Tibial nerve (tissue), 4 donors: ENCODE results near the gene ZBTB32. TPM values are rescaled to one million over a fixed set of nuclear protein-coding genes. Genes with fewer than 3 reads are reported as not detected.

Experiments used
- DNase-seq, 2 donors: peaks; one replicate each; pipeline ENCODE4 v3.0.0-alpha.2; 2019; ENCODE audit warnings: low spot score in 2 of 2
- H3K27ac ChIP-seq, 4 donors: fragments of 200-600 bp; sonication (generic) in 3 of 4; one replicate each; pipeline ENCODE4 v1.5.1; 2017 to 2019; ENCODE audit warnings: mild to moderate bottlenecking in 1 of 4
- H3K27me3 ChIP-seq, 2 donors: fragments of 200-600 bp; sonication (generic) in 1 of 2; one replicate each; pipeline versions ENCODE4 v1.5.1 to v1.6.0; 2017 to 2019
- H3K36me3 ChIP-seq, 3 donors: fragments of 200-600 bp; sonication (generic); one replicate each; pipeline ENCODE4 v1.5.1; 2018 to 2019
- H3K4me1 ChIP-seq, 4 donors: fragments of 200-600 bp; sonication (generic) in 3 of 4; one replicate each; pipeline ENCODE4 v1.5.1; 2017 to 2019
- H3K4me3 ChIP-seq, 4 donors: fragments of 200-600 bp; sonication (generic) in 3 of 4; one replicate each; pipeline ENCODE4 v1.5.1; 2017 to 2019; ENCODE audit warnings: mild to moderate bottlenecking in 1 of 4, moderate library complexity in 1 of 4
- H3K9me3 ChIP-seq, 4 donors: fragments of 200-600 bp; sonication (generic) in 3 of 4; one replicate each; pipeline ENCODE4 v1.5.1; 2017 to 2019
- EP300 ChIP-seq, 2 donors: sonication (generic); formaldehyde crosslinking; IDR thresholded peaks; one replicate each; pipeline ENCODE4 v1.6.1; 2017; ENCODE audit warnings: antibody characterized with exemption in 2 of 2, mild to moderate bottlenecking in 1 of 2
- POLR2A ChIP-seq, 2 donors: fragments of 450-650 bp; IDR thresholded peaks; one replicate each; pipeline ENCODE4 v1.6.1; 2017; ENCODE audit warnings: antibody characterized with exemption in 2 of 2, mild to moderate bottlenecking in 2 of 2, moderate library complexity in 2 of 2
- WGBS, 2 donors: methylation state at CpG; one replicate each; pipeline ENCODE4 v1.1.5; 2018; 5-methylcytosine and 5-hydroxymethylcytosine counted together
- total RNA-seq, 4 donors: library from RNA; depleted of rRNA; stranded (reverse); fragments of >200 nt; gene quantifications; one replicate each; pipeline ENCODE4 v1.1.0, GENCODE V29; 2016
- TF ChIP-seq, protein P1 (sequence below), 5 experiments: fragments of 200-600 bp in 3 of 5; fragments of 450-650 bp in 2 of 5; sonication (generic) in 3 of 5; IDR thresholded peaks; one replicate each; pipeline ENCODE4 v1.5.1; 2016 to 2019; ENCODE audit warnings: antibody characterized with exemption in 5 of 5, mild to moderate bottlenecking in 3 of 5, moderate library complexity in 2 of 5

ZBTB32 gene
- total RNA-seq, 4 donors from 2014 or later = not detected

DNA sequence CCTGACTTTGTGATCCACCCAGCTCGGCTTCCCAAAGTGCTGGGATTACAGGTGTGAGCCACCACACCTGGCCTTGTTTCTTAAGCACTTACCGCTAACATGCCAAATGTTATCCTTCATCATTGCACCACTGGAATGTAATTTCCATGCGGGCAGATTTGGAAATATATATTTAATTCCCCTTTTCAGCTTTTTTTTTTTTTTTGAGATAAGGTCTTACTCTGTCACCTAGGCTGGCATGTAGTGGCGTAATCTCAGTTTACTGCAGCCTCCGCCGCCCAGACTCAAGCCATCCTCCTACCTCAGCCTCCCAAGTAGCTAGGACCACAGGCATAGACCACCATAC, 42.4 kb upstream of the ZBTB32 start:
- no peak for DNase-seq
- Histone ChIP-seq H3K9me3 (no peaks in the 10 kb centered on the region), H3K27me3 (no peaks in the 10 kb centered on the region), H3K36me3 (peaks cover 0 to 89% (median 18%) of the 10 kb centered on the region in 3 donors), H3K4me3 (no peak overlapping the region), H3K27ac (no peak overlapping the region), H3K4me1 (no peaks in the 10 kb centered on the region)
- WGBS, 2 donors = 97 to 98% methylated on average over 6 of the region's 6 CpGs
- TF ChIP-seq EP300 (IDR thresholded peaks at IDR 0.05) (no peak), POLR2A (IDR thresholded peaks at IDR 0.05) (no peak)
- TF ChIP-seq, protein P1, sequence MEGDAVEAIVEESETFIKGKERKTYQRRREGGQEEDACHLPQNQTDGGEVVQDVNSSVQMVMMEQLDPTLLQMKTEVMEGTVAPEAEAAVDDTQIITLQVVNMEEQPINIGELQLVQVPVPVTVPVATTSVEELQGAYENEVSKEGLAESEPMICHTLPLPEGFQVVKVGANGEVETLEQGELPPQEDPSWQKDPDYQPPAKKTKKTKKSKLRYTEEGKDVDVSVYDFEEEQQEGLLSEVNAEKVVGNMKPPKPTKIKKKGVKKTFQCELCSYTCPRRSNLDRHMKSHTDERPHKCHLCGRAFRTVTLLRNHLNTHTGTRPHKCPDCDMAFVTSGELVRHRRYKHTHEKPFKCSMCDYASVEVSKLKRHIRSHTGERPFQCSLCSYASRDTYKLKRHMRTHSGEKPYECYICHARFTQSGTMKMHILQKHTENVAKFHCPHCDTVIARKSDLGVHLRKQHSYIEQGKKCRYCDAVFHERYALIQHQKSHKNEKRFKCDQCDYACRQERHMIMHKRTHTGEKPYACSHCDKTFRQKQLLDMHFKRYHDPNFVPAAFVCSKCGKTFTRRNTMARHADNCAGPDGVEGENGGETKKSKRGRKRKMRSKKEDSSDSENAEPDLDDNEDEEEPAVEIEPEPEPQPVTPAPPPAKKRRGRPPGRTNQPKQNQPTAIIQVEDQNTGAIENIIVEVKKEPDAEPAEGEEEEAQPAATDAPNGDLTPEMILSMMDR (IDR thresholded peaks at IDR 0.05) = no peak

- H3K4me3 ChIP-seq = no peak overlapping the region
- WGBS, 2 donors = 63 to 64% methylated on average over 3 of the region's 3 CpGs
Measured at GRCh38 chr19:35663981-35664380, 40.4 kb upstream of the ZBTB32 start.

DNA sequence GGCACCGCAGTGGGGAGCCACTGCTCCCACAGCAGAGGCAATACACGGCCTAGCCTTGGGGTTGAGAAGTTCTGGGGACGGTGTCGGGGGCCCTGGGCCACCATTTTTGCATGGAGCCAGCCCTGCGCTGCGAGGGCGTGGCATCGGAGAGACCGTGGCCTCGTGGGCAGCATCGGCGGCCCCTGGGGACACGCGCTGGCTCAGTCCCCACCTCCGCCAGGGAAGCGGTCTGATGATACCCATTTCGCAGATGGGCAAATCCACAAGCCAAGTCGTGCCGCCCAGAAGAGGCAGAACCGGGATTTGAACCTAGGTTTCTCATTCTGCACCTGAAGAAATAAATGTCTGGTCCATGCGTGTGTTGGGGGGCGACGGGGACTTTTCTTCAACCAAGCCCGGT, 39.2 kb upstream of the ZBTB32 start:
- H3K27me3 ChIP-seq = no peaks in the 10 kb centered on the region
- 95 to 98% methylated on average over 16 to 24 of the region's 24 CpGs for WGBS, 2 donors
- DNase-seq = no peak
- H3K4me1 ChIP-seq = no peaks in the 10 kb centered on the region
- no peak overlapping the region for H3K4me3 ChIP-seq
- H3K36me3 ChIP-seq = peaks cover 0 to 57% (median 0%) of the 10 kb centered on the region in 3 donors
- no peak for TF ChIP-seq EP300 (IDR thresholded peaks at IDR 0.05)
- TF ChIP-seq, protein P1 (IDR thresholded peaks at IDR 0.05) = no peak
- H3K9me3 ChIP-seq = no peaks in the 10 kb centered on the region
- H3K27ac ChIP-seq = no peak overlapping the region

More at GRCh38 chr19:35663981-35664380, 40.4 kb upstream of the ZBTB32 start:
- no peak for DNase-seq
- Histone ChIP-seq H3K27me3 (no peaks in the 10 kb centered on the region), H3K9me3 (no peaks in the 10 kb centered on the region), H3K36me3 (peaks cover 0 to 69% (median 6%) of the 10 kb centered on the region in 3 donors), H3K4me1 (no peaks in the 10 kb centered on the region), H3K27ac (no peak overlapping the region)
- TF ChIP-seq, protein P1 (IDR thresholded peaks at IDR 0.05) = no peak
- TF ChIP-seq POLR2A (IDR thresholded peaks at IDR 0.05) (no peak), EP300 (IDR thresholded peaks at IDR 0.05) (no peak)

DNA sequence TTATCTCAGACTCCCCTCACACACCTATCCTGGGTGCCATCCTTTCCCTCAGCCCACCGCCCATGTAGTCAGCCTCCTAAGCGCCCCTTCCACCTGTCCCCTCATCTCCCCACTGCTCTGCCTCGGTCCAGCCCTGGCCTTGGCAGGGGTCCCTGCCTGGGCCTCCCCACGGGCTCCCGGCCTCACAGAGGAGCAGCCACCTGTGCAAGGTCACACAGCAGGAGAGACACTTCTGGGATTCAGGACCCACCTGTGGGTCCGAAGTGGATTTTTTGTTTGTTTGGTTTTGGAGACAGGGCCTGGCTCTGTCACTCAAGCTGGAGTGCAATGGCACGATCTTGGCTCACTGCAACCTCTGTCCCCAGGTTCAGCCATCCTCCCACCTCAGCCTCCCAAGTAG, 38.8 kb upstream of the ZBTB32 start:
- no peaks in the 10 kb centered on the region for H3K4me1 ChIP-seq
- WGBS, 2 donors = 73 to 81% methylated on average over 7 of the region's 7 CpGs
- no peaks in the 10 kb centered on the region for H3K9me3 ChIP-seq
- H3K36me3 ChIP-seq = peaks cover 0 to 52% (median 0%) of the 10 kb centered on the region in 3 donors
- no peaks in the 10 kb centered on the region for H3K27me3 ChIP-seq
- no peak overlapping the region for H3K27ac ChIP-seq
- H3K4me3 ChIP-seq = no peak overlapping the region
- TF ChIP-seq POLR2A (IDR thresholded peaks at IDR 0.05) (no peak), EP300 (IDR thresholded peaks at IDR 0.05) (no peak)
- no peak for DNase-seq

DNA sequence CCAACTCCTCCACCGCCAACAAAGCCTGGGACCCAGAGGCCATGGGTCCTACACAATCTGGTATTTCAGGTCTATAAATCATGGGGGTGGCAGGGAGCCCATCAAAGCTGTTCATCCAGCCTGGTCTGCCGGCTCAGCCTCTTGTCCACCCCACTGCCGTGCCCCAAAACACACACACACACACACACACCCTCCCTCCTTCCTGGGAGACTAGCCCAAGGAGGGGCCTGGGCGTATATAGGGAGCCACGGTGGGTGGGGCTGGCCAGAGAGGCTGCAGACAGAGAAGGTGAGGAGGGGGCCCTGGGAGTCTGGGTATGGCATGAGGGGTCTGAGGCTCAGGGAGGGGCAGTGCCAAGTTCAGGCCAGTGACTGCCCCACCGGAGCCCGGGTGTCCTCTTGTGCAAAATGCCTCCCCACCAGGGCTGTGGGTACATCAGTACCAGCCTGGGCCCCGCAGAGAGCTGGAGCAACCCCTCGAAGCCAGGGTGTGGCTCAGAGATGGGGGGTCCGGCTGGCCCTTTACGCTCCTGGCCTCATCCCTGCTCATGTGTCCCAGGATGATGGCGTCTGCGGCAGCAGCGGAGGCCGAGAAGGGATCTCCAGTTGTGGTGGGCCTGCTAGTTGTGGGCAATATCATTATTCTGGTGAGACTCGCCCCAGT, 38.0 kb upstream of the ZBTB32 start, which contains the start of gene UPK1A:
TSS of gene UPK1A (plus strand) at position 267 of the 663 bp plus-strand sequence. CDS start at position 563, 296 bp downstream.
- Histone ChIP-seq H3K27ac (no peak within 1 kb of the TSS), H3K4me1 (no peaks in the 10 kb centered on the region), H3K27me3 (no peaks in the 10 kb centered on the region), H3K4me3 (no peak within 1 kb of the TSS), H3K9me3 (no peaks in the 10 kb centered on the region), H3K36me3 (peaks cover 0 to 45% (median 0%) of the 10 kb centered on the region in 3 donors)
- TF ChIP-seq EP300 (IDR thresholded peaks at IDR 0.05) (no peak), POLR2A (IDR thresholded peaks at IDR 0.05) (no peak)
- TF ChIP-seq, protein P1 (IDR thresholded peaks at IDR 0.05) = no peak
- no peak for DNase-seq
- WGBS, 2 donors = 38 to 60% methylated on average over 6 to 16 of the region's 16 CpGs
